CD4-positive, alpha-beta T cell treated with Interleukin-10 for 1 hour (primary cell): ENCODE results near the gene TYRO3.

ENCODE experiments used
- DNase-seq: peaks from one replicate; pipeline ENCODE4 v3.0.0-alpha.2; 2020

The TYRO3 gene

DNA sequence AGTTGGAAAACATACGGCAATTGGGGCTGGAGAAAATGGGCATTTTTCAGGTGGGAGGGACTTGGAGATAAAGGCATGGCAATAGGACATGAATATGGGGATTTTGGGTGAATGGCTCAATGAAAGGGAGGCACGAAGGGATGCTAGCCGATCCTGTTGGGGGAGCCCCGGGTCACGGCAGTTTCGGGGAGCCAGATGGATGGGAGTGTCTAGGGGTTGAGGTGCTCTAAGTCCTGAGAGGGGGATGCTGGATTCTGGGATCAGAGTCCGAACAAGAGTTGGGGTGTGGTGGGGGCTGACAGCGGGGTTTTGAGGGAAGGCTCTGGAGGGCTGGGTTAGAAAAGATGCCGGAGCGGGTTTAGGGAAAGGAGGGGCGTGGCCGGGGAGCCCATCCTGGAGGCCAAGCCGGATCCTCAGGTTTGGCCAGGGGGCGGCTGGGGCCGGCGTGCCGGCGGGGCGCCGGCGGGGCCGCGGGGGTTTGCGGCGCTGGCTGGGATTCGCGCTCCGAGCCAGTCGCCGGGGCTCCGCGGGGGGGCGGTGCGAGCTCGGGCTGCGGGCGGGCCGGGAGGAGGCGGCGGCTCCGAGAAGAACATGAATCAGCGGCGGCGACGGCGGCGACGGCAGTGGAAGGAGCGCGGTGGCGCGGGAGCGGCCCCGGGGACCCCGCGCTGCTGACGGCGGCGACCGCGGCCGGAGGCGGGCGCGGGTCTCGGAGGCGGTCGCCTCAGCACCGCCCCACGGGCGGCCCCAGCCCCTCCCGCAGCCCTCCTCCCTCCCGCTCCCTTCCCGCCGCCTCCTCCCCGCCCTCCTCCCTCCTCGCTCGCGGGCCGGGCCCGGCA is at the start of gene TYRO3:
Gene TYRO3 (plus strand): TSS at position 813 of the 839 bp plus-strand sequence. CDS start 46 bp downstream, outside the sequence.
- peak; percentile 68 for DNase-seq

DNA sequence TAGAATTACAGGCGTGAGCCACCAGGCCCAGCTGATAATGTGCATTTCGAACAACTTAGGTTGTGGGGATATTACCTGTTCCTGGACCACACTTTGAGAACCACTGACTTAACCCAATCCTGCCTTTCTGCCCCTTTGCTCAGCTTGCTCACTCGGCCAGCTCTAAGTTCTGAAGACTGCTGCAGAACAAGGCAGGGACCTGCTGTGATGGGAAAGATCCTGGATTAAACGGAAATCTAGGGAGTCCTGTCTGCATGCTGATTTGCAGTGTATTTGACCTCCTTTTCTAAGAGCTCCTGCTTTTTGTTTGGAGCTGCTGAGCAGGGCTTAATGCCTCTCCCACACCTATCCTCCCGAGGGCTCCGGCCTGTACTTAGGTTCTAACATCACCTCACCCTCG is 48.3 kb upstream of the TYRO3 start:
- no peak for DNase-seq

DNA sequence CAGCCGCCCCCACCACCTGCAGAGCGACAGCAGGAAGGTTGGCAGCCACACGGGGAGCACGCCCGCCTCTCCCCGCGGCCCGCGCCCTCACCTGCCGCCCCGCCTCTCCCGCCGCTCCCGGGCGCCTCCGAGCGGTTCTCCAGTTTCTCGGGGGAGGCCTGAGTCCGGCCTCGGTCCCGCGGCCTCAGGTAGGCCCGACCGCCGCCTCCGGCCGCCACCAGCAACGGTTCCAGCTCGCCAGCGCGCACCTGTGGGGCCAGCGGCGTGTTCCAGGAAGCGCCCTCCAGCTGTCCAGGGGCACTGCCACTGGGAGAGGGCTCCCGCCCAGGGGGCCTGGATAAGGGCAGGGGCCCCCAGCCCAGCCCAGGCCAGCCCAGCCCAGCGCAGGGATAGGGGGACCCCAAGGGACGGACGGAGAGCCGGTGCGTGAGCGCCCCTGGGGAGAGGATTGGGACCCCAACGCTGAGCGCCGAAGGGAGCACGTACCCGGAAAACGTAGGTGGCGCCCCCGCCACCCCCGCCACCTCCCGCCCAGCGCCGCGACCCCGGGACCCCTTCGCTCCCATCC is 47.6 kb upstream of the TYRO3 start:
- DNase-seq, result no peak

DNA sequence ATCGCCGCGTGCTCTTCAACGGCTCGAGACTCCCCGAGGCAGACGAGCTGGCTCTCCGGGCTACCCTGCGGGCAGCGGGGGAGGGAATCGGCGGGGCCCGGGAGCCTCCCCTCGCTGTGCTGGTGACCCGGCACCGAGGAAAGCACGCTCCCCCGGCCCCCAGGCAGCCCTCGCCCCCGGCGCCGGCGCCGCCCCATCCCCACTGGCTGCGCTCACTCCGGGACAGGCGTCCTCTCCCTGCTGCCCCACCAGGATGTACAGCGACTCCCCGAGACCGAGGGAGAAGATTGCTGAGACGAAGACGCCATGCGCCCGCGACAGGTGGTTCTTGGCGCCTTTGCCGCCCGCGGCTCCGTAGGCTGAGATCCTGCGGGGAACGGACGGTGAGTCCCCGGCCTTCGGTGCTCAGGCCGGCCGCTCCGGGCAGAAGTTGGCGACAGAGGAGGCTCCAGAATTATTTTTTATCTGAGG is 47.1 kb upstream of the TYRO3 start:
- peak; percentile 16 for DNase-seq

DNA sequence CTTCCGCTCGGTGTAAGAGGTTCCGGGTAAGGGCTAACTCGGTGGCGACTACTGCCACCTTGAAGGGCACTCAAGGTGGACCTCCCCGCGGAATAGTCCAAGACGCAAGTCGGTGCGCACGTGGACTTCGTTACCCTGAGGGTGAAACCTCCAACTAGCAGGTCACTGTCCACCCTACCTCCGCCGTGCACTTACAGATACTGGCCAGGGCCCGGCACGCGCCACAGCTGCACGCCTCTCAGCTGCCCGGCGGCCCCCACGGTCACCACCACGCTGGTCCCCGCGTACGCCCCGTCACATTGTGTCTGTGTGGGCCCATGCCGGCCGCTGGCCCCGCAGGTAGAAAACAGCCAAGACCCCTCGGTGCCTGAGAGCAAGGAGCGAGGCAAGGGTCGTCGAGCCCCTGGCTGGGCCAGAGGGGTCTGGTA is 46.5 kb upstream of the TYRO3 start:
- DNase-seq, result no peak

DNA sequence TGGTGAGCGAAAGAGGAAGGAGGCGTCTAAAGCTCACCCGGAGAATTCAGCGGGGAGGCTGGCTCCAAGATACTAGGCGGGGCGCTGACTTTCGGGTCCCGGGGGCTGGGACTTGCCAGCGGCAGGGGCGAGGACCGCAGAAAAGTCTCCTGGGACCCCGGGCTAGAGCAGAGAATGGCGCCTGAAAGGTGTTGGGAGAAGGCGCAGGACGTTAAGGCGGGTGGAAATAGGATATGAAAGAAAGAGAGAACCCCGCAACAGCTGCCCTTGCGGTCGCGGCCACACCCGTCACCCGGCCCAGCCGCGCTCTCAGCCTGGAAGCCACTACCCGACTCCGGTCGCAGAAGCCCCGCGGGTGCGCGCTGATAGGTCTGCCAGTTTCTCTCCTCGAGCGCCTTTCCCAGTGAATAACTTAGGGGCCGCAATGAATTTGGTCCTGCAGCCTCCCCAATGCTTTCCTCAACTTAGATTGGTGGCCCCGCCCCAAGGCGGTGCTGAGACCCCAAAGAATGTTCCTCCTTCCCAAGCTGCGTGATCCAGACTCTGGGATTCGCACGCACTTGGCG is 46.0 kb upstream of the TYRO3 start:
- peak; percentile 32 for DNase-seq

DNA sequence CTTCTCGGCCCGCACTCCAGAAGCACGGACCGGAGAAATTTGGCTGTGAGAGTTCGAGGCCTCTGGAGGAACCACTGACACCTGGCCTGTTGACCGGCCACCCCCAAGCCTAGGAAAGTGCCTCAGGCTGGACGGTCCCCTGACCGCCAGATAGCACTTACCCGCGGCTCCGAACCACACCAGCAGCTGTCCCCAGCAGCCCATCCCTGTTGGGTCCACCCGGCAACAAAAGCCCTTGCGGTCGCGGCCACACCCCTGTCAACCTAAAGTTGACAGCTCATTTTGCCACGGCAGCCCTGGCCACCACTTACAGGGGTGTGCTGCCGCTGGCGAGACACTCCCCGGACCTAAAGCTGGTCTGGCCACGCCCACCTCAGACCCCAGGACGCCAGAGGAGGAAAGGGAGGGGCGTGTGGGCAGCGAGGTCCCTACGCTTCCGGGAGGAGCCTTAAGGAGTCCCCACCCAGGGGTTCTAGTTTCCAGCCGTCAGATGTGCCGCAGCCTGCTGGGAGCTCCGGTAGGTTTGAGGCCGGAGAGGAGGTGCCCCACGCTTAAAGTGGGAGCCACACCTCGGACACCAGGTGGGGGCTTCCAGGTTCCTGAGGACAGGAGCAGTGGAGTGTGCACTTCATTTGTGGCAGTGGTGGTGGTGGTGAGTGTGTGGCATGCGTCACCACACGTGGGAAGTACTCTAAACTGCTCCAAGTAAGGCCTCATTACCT is 45.3 kb upstream of the TYRO3 start, which contains the start of gene LTK:
Gene LTK (minus strand): TSS at position 322 of the 722 bp plus-strand sequence. CDS start 118 bp downstream, at position 204.
- DNase-seq, result peak; percentile 26

DNA sequence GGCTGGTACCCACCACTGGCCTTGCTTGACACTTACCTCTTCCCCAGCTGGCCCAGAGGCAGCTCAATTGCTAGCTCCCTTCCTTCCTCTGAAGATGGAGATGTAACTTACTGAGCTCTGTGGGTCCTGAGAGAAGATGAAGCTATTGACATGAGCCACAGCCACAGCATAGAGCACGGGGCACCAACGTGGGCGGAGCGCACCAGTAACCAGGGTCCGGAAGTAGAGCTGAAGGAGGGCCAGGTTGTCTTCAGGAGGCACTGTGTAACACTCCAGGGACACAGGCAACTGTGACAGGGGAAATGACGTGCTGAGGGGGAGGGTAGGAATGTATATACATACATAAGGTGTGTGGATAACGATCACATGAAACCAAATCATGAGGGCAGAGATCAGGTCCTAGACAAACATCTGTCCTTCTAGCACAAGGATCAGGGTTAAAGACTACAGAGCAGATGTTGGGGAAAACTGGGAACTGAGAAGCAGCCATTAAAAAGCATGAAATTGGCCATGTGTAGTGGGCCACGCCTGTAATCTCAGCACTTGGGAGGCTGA is 41.0 kb upstream of the TYRO3 start:
- no peak for DNase-seq

DNA sequence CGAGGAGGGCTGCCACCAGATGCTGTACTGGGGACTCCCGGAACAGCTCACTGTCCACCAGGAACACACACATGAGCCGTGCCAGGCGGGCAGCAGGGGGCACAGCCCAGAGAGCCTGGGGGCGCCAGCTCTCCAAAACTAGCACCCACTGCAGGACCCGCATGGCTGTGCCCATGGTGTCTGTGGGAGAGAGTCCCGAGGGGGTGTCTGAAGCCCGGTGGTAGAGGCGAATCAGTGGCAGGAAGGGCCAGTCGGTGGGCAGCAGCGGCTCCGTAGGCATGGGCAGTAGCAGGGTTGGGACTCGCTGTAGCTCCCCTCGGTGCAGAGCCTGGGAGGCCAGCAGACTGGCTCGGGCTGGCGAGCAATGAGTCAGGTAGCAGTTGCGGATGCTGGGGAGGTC is 38.4 kb upstream of the TYRO3 start:
- no peak for DNase-seq

DNA sequence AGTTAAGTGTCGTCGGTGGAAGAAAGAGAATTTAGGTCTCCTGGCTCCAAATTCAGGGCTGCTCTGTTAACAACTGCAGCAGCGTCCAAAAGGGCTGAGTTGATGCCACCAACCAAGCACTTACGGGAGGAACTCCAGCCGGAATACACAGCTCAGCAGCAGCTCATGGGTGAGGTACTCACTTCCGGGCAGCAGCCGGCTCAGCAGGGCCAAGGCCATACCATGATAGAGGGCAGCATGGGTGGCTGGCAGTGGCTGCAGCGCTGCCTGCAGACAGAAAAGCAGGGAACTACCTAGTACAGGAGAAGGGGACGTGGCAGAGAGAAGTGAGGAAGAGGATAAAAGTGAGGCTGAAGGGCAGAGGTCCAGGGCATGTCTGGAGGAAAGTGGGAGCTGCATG is 37.4 kb upstream of the TYRO3 start:
- no peak for DNase-seq

DNA sequence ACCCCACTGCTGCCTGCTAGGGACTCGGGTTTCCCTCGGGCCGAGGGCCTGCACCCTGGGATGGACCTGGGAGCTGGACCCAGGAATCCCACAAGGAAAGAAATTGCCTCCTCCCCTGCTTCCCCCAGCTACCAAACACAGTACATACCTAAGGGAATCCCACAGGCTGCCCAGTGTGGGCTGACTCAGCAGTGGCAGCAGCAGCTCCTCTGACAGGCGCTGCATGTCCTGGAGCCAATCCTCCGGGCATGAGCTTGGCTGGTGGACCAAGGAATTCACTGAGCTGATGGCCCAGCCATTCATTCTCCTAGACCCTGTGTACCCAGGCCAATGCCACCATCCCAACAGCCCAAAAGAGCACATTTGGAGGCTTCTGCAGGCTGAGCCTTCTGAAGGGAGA is 35.9 kb upstream of the TYRO3 start:
- no peak for DNase-seq

DNA sequence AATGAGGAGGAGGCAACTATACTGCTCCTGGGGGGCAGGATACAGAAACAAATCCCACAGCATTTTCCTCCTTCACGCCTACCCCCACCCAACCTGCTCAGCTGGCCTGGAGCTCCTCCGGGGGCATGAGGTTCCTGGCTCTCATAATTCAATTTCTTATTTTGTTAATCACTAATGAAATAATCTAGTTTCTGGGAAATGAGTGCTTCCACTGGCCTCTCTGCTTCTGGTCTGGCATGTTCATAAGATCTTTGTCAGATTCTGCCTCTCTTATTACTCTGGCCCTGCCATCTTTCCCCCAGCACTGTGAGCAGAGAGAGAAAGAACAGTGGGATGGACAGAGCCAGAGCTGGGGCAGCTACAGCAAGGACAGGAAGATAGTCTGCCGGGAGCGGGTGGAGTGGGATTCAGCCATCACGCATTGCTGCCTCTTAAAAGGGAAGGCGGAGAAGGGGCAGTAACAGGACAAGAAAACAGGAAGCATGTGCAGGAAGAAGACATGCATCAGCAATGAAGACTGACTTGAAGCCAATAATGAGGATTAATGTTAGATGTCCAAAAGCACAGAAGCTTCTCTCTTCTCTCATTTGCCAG is 28.6 kb upstream of the TYRO3 start:
- DNase-seq, result no peak

DNA sequence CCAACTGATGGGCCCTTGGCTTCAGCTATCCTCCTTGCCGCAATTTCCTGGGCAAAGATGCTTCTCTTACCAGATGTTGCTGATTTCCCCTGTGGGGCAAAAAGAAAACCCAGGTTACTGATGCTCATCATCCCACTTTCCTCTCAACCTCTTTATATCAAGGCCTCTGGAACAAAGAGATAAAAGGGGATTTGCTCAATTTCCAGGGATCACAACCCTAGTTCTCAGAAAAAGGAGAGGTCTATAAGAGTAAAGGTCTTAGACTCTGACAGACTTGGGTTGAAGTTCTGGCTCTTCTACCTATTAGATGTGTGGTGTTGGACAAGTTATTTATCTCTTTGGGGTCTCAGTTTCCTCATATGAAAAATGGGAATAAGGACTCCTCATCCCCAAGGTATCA is 23.5 kb upstream of the TYRO3 start:
- no peak for DNase-seq

DNA sequence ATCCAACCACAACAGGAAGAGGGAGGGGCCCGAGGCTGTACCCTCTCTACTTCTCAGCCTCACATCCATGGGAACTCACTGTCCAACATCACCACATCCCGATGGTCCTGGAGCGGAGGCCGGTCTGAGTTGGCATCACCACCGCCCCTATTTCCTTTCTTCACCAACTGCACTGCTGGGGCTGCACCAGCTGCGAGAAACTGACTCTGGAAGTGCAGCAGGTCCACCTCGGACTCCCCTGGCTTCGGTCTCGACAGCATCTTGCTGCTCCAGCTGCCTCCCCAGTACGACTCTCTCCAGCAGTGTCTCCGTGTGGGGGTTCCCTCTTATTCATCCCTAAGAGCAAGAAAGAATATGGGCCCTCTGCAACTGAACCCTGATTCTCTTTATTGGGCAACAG is 22.1 kb upstream of the TYRO3 start:
- no peak for DNase-seq

DNA sequence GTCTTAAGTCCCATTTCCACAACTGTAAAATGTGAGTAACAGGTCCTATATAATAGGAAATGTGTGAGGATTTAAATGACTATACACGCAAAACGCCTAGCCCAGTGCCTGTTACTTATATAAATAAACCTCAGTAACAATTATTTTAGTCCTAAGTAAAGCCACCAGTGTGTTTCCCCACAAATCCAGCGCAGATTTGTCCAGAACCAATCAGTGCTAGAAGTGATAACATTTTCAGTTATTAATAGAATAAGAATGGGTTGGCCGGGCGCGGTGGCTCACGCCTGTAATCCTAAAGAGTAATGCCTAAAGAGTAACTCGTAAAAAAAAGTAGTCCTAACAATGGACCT is 15.5 kb upstream of the TYRO3 start:
- no peak for DNase-seq

DNA sequence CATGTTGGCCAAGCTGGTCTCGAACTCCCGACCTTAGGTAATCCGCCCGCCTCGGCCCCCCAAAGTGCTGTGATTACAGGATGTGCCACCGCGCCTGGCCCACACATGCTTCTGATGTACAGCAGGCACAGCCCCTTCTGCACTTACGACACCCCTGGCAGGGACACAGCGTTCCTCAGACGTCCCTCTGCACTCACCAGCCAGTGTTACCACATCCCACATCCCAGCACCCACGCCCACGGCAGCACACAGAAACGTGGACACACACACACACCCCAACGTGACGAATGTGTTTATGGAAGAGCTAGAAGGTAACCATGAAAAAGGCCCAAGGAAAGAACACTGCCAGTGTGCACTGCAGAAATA is 14.4 kb upstream of the TYRO3 start:
- peak; percentile 28 for DNase-seq

DNA sequence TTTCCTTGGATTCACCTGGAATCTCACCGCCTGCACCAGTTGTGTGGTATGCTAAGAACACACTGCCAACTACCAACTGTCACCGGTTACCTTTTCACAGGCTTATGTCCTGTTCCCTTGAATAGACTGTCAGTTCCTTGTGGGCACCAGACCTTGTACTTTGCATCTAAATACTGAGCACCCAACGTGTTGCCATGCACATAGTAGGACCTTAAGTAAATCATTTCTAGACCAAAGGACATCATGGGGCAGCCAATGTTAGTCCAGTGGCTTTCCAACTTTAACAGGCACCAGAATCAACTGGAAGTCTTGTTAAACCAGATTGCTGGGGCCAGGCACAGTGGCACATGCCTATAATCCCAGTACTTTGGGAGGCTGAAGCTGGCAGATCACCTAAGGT is 13.8 kb upstream of the TYRO3 start:
- no peak for DNase-seq

DNA sequence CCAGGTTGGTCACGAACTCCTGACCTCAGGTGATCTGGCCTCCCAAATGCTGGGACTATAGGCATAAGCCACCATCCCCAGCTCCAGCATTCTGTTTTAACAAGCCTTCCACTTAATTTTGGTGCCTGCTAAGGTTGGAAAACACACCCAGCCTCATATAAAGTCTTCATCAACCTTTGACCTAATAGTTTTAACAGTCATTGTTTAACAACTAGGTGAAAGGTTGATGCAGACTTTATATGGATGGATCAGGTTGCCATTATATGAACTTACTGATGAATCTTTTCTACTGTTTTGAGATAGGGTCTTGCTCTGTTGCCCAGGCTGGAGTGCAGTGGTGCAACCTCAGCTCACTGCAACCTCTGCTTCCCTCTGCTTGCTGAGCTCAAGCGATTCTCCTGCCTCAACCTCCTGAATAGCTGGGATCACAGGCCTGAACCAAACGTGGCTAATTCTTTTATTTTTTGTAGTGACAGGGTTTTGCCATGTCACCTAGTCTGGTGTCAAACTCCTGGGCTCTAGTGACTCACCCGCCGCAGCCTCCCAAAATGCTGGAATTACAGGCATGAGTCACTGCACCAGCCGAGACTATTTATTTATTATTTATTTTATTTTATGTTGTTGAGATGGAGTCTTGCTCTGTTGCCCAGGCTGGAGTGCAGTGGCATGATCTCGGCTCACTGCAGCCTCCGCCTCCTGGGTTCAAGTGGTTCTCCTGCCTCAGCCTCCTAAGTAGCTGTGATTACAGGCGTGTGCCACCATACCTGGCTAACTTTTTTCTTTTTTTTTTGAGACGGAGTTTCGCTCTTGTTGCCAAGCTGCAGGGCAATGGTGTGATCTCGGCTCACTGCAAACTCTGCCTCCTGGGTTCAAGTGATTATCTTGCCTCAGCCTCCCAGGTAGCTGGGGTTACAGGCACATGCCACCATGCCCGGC is 11.9 kb upstream of the TYRO3 start:
- no peak for DNase-seq

DNA sequence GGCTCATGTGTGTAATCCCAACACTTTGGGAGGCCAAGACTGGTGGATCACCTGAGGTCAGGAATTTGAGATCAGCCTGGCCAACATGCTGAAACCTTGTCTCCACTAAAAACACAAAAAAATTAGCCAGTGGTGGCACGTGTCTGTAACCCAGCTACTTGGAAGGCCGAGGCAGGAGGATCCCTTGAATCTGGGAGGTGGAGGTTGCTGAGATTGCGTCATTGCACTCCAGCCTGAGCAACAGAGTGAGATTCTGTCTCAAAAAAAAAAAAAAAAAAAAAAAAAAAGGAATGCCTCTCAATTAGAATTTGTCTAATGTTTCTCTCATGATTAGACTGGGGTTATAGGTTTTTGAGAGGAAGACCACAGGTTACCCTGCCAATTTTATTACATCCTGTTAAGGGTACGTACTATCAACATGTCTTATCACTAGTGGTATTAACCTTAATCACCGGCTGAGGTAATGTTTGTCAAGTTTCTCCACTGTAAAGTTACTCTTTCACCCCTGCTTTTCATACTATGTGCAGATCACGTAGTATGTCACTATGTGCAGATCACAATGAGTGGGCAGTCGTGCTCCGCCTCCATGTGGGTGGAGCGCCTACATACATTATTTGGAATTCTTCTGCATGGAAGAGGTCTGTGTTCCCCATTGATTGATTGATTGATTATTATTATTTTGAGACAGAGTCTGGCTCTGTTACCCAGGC is 8.8 kb upstream of the TYRO3 start:
- no peak for DNase-seq

DNA sequence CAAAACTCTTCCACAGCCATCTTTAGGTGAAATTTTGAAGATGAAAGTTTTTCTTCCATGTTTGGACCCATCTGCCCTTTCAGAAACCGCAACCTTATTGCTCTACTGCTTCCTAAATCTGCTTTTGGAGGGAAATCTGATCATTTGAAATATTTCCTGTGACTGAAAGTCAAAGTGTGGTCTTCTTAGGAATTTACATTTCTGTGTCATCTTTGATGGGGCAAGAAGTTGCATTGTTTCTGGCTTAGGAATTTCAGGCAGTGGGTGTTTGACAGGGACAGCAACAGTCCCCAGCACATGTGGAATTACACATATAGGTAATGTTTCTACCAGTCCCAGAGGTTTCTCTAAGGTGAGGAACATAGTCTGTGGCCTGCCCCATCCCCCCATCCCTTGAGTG is 5.3 kb upstream of the TYRO3 start:
- no peak for DNase-seq

DNA sequence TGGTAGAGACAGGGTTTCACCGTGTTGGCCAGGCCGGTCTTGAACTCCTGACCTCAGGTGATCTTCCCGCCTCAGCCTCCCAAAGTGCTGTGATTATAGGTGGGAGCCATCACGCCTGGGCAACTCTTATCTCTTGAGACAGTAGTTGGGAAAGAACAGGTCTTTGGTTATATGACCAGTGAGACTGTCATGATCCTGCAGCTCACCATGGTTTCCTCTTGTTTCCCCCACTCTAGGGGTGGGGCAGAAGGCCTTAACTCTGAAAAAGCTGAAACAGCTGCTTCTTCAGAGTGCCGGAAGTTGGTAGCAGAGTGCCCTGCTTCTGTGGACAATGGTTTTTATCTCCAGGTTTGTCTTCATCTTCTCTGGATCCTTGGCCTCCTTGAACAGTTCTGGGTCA is 4.7 kb upstream of the TYRO3 start:
- no peak for DNase-seq
